ENCODE results near the gene DMPK.
"Not testable (repeated sequence)": the region's sequence is repeated elsewhere in the genome, so short reads cannot be mapped to it uniquely, and the experiment has no call there.

The DMPK gene

GRCh38 chr19:45757695-45758094 lies 24.6 kb downstream of the DMPK start:
- Histone ChIP-seq H3K27ac (no peak overlapping the region), H3K79me2 (ENCODE audit: insufficient read depth, low read depth) (no peaks in the 10 kb centered on the region), H3K27me3 (ENCODE audit: insufficient read depth, low read depth) (no peaks in the 10 kb centered on the region; the same call in 1 of the 2 replicates), H4K20me1 (ENCODE audit: insufficient read depth) (no peaks in the 10 kb centered on the region), H3K9ac (no peak overlapping the region), H2AFZ (ENCODE audit: low read depth) (no peak overlapping the region), H3K4me3 (IDR thresholded peaks at IDR 0.05; ENCODE audit: insufficient read depth, low read depth, low read length) (no peak overlapping the region), H3K4me2 (no peak overlapping the region), H3K4me1 (ENCODE audit: low read depth, poor library complexity, severe bottlenecking) (no peaks in the 10 kb centered on the region), H3K36me3 (ENCODE audit: insufficient read depth) (no peaks in the 10 kb centered on the region)
- TF ChIP-seq CTCF (conservative IDR thresholded peaks at IDR 0.05; ENCODE audit: low read depth, low read length), result no peak

GRCh38 chr19:45754323-45754722 lies 28.0 kb downstream of the DMPK start:
- Histone ChIP-seq H3K36me3 (ENCODE audit: insufficient read depth) (no peaks in the 10 kb centered on the region), H3K4me3 (IDR thresholded peaks at IDR 0.05; ENCODE audit: insufficient read depth, low read depth, low read length) (no peak overlapping the region), H3K79me2 (ENCODE audit: insufficient read depth, low read depth) (no peaks in the 10 kb centered on the region), H3K9ac (no peak overlapping the region), H4K20me1 (ENCODE audit: insufficient read depth) (no peaks in the 10 kb centered on the region), H3K27ac (no peak overlapping the region), H3K4me2 (no peak overlapping the region), H3K27me3 (ENCODE audit: insufficient read depth, low read depth) (no peaks in the 10 kb centered on the region), H2AFZ (ENCODE audit: low read depth) (no peak overlapping the region), H3K4me1 (ENCODE audit: low read depth, poor library complexity, severe bottlenecking) (no peaks in the 10 kb centered on the region)
- TF ChIP-seq CTCF (conservative IDR thresholded peaks at IDR 0.05; ENCODE audit: low read depth, low read length), result no peak

GRCh38 chr19:45753548-45753947 lies 28.7 kb downstream of the DMPK start:
- Histone ChIP-seq H3K9ac (no peak overlapping the region), H3K4me1 (ENCODE audit: low read depth, poor library complexity, severe bottlenecking) (no peaks in the 10 kb centered on the region), H3K27ac (no peak overlapping the region), H3K79me2 (ENCODE audit: insufficient read depth, low read depth) (no peaks in the 10 kb centered on the region), H3K4me2 (no peak overlapping the region), H2AFZ (ENCODE audit: low read depth) (no peak overlapping the region), H4K20me1 (ENCODE audit: insufficient read depth) (no peaks in the 10 kb centered on the region), H3K36me3 (ENCODE audit: insufficient read depth) (no peaks in the 10 kb centered on the region), H3K4me3 (IDR thresholded peaks at IDR 0.05; ENCODE audit: insufficient read depth, low read depth, low read length) (no peak overlapping the region), H3K27me3 (ENCODE audit: insufficient read depth, low read depth) (no peaks in the 10 kb centered on the region)
- no peak for TF ChIP-seq CTCF (conservative IDR thresholded peaks at IDR 0.05; ENCODE audit: low read depth, low read length)

- Histone ChIP-seq H2AFZ (ENCODE audit: low read depth) (no peak overlapping the region), H3K36me3 (ENCODE audit: insufficient read depth) (no peaks in the 10 kb centered on the region), H3K9ac (no peak overlapping the region), H3K27me3 (ENCODE audit: insufficient read depth, low read depth) (no peaks in the 10 kb centered on the region; the same call in 1 of the 2 replicates), H3K79me2 (ENCODE audit: insufficient read depth, low read depth) (no peaks in the 10 kb centered on the region), H3K4me1 (ENCODE audit: low read depth, poor library complexity, severe bottlenecking) (no peaks in the 10 kb centered on the region), H3K27ac (no peak overlapping the region), H4K20me1 (ENCODE audit: insufficient read depth) (no peaks in the 10 kb centered on the region), H3K4me2 (no peak overlapping the region), H3K4me3 (IDR thresholded peaks at IDR 0.05; ENCODE audit: insufficient read depth, low read depth, low read length) (no peak overlapping the region)
- TF ChIP-seq CTCF (conservative IDR thresholded peaks at IDR 0.05; ENCODE audit: low read depth, low read length), result no peak
These were observed 29.7 kb downstream of the DMPK start for GRCh38 chr19:45752639-45753038.

- H2AFZ ChIP-seq (ENCODE audit: low read depth); H4K20me1 ChIP-seq (ENCODE audit: insufficient read depth); H3K27me3 ChIP-seq (ENCODE audit: insufficient read depth, low read depth); H3K79me2 ChIP-seq (ENCODE audit: insufficient read depth, low read depth); H3K4me3 ChIP-seq (IDR thresholded peaks at IDR 0.05; ENCODE audit: insufficient read depth, low read depth, low read length); H3K4me2 ChIP-seq; H3K36me3 ChIP-seq (ENCODE audit: insufficient read depth); H3K9ac ChIP-seq; H3K4me1 ChIP-seq (ENCODE audit: low read depth, poor library complexity, severe bottlenecking); H3K27ac ChIP-seq: not testable (repeated sequence)
These were observed 30.8 kb downstream of the DMPK start for GRCh38 chr19:45751483-45751882.

Measured in KMS-11 (cell line).